ENCODE measurements around the gene SLC1A5.

SLC1A5 gene

DNA sequence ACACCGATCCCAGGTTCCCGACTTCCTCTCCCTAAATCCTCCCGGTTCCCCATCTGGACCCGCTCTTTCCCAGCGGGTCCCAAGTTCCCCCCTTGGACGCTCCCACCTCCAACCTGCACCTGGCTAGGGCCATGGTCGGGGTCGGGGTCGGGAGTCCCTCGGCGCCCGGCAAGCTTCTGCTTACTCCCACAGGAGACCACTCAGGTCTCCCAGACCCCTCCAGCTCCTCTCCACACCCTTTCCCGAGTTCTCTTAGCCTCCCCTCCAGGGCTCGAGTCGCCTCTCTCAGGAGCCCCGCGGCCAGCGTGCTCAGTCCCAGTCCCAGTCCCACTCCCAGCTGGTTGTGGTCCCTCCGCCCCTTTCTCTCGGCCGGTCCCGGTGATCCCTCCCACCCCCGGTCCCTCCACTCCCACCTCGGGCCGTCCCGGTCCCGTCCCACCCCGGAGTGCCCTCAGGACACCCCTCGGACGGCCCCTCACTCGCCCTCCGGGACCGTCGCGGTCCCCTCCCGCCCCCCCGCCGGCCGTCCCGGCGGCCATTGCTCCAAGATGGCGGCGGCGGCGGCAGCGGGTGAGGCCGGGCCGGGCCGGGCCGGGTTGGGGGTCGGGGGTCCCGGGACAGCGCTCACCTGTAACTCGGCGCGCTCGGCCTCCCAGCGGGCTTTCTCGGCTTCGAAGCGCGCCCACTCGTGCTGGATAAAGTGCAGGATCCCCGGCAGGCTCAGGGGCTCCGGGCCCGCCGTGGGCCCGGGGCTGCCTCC is 42.7 kb downstream of the SLC1A5 start, which contains the start of gene FKRP:
TSS of gene FKRP (plus strand) at position 537 of the 760 bp plus-strand sequence. CDS start 9,394 bp downstream, outside the sequence.
- DNase-seq (ENCODE audit: insufficient read length, low spot score) (no peak), FAIRE-seq (no peak)

DNA sequence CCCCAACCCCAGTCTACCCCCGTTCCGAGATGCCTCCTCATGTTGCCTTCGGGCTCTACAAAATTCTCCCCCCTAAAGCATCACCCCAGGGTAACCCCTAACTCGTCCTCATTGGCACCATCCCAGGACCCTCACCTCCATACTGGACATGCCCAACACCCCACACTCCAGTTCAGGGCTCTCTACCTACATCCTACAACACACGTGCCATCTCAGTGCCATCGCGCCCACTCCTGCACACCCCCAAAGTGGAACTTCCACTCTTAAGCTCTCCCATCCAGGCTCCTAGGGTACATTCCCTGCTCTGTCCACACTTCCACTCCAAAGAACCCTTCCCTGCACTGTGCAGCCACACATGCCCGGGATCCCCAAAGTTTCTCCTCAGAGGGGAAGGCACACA is 43.4 kb downstream of the SLC1A5 start:
- DNase-seq (ENCODE audit: insufficient read length, low spot score), result no peak
- no peak for FAIRE-seq

DNA sequence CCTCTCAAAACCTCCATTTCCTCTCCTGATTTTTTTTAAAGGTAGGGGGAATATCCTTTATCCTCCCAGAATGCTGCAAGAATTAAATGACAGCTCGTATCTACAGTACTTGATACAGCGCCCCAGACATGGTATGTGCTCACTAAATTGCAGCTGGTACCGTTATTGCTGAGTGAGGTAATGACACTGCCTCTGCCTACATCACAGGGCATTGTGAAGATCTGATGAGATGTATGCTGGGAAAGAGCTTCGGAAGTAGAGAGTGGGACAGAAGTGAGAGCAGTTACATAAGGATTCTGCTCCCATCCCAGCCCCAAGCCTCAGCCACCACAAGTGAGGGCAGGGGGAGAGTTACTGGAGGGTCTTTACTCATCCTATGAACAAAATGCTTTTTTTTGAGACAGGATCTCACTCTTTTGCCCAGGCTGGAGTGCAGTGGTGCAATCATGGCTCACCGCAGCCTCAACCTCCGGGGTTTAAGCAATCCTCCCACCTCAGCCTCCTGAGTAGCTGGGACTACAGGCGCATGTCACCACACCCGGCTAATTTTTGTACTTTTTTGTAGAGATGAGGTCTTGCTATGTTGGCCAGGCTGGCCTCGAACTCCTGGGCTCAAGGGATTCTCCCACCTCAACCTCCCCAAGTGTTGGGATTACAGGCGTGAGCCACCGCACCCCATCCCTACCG is 44.2 kb downstream of the SLC1A5 start:
- no peak for FAIRE-seq

DNA sequence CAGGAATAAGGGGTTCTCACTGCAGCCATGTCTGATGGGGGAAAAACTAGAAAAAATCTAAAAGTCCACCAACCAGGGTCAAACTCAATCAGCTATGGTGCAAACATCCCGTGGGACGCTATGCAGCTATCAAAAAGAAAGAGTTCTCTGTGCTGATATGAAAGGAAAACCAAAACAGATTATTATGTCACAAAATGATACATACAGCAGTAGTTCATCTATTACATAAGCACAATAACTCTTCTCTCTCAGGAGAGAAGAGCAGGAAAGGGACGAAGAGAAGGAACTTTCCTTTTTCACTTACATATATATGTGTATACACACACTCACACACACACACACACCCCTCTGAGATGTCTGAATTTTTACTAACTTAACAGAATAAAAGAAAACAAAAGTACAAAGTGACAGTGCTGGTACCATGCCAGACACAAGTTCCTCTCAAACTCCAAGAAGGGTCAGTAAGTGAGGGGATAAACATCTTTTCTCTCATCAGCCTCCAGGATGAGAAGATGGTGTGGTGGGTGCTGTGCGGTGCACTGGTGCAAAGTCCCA is 45.4 kb downstream of the SLC1A5 start:
- DNase-seq (ENCODE audit: insufficient read length, low spot score) (no peak), FAIRE-seq (peak; percentile 21)

More for the DNA sequence above, 44.2 kb downstream of the SLC1A5 start:
- DNase-seq (ENCODE audit: insufficient read length, low spot score), result no peak

DNA sequence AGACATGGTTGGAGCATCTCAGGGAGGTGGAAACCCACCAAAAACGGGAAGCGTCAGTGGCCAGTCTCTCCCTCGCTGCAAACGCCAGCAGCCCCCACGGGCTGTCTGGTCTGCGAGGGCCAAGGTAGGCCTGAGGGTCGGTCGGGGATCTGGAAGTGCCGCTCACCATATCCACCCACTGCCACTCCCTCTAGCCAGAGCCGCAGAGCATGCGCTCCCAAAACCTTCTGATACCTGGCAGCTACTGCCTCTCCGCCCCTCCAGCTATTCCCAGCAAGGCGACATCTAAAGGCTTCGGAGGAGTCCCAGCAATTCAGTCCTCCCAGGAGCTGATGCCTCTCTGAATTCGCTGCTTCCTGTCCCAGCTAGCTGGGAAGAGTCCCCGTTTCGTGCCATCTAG is 46.9 kb downstream of the SLC1A5 start:
- FAIRE-seq (no peak), DNase-seq (ENCODE audit: insufficient read length, low spot score) (no peak)

DNA sequence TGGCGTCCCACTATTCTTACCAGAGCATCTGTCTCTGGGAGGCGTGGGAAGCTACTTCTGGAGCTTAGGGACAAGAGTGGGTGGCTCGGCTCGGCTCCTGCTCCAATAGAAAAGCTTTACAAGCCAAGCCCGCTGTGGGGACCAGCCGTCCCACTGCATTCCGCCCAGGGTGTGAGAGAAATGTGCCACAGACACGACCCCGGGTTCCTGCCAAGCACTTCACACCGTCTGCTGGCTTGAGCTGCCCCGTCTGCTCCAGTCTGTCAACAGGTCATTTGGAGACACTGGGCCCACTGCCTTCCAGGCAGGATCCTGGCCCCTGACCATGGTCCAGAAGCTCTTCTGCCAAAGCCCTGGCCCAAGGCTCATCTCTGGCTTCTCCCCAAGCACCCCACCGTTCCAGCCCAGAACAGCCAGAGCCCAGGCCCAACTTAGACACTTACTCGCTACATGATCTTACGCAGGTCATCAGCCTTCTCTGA is 49.1 kb downstream of the SLC1A5 start:
- no peak for DNase-seq (ENCODE audit: insufficient read length, low spot score)
- no peak for FAIRE-seq

DNA sequence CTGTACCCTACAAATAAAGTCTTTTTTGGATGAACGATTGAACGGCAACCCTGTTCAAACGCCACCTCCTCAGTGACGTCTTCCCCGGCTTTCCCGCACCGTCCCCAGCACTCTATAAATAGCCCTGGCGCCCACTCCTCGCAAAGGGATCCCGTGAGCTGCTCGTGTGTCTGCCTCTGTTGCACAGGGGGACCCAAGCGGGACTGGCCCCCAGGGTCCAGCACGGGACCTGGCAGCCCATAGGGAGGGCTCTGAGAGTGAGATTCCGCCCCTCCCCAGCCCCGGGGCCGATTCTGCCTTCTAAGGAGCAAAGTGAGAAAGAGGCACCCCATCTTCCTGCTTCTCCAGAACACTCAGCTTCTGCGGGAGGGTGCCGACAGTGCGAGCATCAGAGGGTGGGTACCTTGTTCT is 50.6 kb downstream of the SLC1A5 start:
- FAIRE-seq (no peak), DNase-seq (ENCODE audit: insufficient read length, low spot score) (no peak)

DNA sequence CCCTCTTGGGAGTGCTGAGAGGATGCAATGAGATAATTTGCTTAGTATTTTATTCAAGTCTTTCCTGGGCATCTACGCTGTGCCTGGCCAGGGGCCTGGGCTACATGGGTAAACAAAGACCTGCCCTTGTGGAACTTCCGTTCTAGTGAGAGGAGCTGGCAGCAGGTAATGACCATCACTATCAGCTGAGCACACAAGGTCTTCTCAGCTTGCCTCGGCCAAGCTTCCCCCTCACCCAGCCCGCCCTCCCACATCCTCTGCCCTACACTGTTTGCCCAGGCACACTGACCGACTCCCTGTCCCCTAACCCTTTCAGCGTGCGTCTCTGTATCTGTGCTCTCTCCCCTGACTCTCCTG is 51.1 kb downstream of the SLC1A5 start:
- no peak for DNase-seq (ENCODE audit: insufficient read length, low spot score)
- FAIRE-seq, result no peak

DNA sequence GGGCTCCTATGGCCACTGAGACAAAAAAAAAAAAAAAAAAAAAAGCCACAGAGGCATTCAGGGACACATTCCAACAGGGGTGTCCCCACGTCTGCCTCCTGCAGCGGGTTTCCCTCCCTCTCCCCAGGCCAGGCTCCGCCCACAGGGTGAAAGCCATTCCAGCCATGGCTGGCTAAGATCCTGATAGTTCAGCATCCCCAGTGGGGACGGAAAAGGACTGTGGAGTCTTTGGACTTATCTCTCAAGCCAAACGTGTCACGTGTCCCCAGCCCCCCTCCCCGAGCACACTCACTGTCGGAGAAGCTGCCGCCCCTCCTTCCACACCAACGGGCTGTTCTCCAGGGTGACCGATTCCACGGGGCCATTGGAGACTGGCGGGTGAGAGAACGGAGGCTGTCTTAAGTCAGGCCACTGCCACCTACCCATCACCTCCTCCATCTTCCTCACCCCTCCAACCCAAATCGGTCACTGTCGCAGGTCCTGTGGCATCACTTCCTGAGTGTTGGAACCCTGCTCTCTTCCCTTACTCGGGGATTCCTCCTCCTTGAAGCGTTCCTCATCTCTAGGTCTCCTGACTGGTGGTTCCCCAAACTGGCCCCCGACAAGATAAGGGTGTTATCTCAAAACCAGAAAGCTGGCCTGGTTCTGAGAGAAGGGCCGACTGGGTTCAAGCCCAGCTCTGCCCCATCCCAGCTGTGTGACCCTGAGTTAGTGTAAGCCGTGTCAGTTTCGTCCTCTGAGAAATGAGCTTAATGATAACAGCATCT is 51.7 kb downstream of the SLC1A5 start:
- DNase-seq (ENCODE audit: insufficient read length, low spot score) (no peak), FAIRE-seq (no peak)

DNA sequence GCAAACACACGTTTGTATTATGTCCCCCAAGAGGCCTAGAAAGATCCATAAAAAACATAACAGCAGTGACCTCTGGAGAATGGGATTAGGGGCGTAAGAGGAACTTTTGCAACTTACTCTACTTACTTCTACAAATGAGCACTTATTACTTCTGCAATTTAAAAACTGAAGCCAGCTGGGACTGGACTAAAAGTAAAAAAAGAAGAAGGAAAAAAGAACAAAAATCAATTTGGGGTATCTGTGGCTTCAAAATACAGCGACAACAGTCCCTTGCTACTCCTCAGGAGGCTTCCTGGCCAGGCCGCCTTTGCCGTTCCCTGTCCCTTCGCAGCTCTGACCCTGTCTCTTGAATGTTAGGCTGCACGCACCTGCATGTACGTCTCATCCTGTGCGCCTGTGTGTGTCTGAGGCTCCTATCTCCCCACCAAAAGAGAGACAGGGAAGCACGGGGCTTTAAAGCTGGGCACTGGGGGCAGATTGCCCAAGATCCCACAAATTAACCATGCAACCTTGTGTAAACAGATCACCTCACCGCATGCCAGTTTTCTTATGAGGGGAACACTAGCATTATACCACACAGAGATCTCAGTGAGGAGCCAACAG is 54.6 kb downstream of the SLC1A5 start:
- FAIRE-seq (no peak), DNase-seq (ENCODE audit: insufficient read length, low spot score) (no peak)

DNA sequence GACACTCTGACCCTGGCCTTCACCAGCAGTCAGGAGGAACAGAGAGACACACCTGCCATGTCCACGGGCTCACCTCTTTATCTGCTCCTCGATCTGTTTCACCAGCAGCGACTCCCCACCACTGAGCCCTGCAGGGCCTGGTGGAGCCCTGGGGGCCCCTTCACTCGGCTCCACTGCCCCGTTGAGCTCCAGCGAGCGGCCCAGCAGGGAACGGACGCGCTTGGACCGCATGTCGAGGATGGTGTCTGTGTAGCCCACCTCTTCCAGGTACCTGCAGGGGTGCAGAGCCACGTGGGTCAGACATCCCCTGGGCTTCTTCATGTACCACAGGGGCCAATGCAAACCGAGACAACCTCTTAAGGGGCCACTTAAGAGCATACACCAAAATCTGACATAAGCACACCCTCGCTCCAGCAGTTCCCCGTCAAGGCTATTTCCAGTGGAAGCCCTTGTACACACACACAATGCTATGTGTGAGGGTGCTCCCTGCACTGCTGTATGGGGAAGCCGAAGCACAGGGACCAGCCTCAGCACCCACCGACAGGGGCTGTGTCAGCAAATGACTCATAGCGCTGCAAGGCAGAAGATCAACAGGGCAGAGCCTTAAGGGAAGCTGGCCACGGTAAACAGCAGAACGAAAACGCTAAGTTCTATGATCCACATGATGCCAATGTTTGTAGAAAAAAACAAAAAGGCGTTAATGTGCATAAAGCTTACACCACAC is 55.3 kb downstream of the SLC1A5 start:
- FAIRE-seq (no peak), DNase-seq (ENCODE audit: insufficient read length, low spot score) (no peak)

DNA sequence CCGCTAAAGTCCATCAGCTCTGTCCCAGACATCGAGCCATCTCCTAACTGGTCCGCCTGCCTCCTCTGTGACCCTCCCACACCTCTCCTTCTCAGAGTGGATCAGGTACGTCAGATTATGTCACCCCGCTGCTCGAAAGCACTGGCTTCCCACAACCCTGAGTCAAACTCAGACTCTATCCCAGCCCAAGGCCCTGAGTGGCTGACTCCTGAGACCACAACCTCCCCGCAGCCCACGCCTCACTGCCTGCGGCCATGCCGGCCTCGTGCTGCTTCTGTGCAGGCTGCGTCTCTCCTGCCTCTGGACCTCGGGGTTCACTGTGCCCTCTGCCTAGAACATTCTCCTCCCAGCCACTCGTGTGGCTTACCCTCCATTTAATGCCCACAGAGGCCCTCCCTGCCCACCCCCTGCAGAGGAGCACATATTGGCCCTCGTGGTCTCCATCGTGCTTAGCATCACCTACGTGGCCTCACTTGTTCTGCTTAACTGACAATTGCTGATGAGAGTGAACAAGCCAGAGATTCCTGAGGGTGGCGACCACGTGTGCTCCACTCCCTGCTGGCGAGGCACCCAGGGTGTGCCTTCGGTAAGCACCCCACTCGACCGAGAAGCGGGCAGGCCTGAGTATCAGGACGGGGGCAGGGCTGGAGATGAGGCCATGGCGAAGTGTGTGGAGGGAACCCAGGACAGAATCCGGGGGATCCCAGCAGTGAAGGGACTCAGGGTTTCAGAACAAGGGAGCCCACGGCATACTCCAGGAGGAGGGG is 56.0 kb downstream of the SLC1A5 start:
- FAIRE-seq (no peak), DNase-seq (ENCODE audit: insufficient read length, low spot score) (no peak)

DNA sequence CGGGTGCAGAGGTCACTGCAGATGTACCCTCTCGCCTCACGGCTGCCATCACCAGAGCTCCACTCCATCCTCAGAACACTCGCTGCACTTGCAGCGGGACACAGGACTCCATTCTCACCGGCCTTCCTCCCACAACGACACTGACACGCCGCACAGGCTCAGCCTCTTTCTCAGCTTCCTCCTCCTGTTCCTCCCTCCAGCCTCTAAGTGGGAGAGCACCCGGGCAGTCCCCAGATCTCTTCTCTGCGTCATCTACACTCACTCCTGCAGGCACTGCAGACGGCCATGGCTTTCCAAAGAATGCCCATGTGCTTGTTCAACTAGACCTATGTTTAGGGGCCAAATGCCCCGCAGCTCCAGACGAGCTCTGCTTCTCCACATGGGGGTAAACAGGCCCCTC is 56.8 kb downstream of the SLC1A5 start:
- no peak for DNase-seq (ENCODE audit: insufficient read length, low spot score)
- FAIRE-seq, result no peak

DNA sequence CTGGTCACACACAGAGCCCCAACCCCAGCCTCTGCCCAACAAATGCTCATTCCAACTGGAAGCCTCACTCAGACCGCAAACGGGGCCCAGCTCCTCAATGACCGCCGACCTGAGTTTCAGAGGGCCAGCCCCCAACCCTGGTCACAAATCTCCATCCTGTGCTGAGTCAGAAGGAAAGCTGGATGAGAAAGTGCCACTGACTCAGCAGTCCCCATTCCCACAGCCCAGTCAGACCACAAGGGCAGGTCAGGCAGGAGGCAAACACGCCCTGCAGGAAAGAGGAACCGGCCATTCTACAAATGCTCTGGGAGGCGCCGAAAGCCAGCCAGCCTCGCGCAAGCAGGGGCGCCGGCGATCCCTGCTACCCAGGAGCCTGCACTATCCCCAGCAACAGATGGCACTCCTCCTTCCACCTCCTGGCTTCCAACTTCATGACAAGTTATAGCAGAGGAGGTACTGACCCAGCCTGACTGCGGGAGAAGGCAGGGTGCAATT is 57.3 kb downstream of the SLC1A5 start:
- no peak for FAIRE-seq
- no peak for DNase-seq (ENCODE audit: insufficient read length, low spot score)

DNA sequence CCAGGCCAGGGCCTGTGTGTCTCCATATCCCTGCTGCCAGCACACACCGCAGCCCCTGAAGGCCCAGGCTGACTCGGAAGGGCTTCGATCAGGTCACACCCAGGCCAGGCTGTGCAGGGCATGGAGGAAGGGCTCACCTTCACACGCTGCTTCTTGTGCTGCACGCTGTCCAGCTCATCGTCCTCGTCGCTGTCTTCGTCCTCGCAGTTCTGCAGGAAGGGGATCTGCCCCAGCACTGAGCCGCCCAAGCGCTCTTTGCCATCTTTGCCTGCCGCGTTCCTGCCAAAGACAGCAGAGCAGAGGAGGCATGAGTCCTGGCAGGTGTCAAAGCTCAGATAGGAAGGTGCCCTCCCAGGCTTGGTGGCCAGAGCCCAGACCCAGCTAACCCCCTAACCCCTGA is 57.8 kb downstream of the SLC1A5 start:
- DNase-seq (ENCODE audit: insufficient read length, low spot score) (no peak), FAIRE-seq (no peak)

DNA sequence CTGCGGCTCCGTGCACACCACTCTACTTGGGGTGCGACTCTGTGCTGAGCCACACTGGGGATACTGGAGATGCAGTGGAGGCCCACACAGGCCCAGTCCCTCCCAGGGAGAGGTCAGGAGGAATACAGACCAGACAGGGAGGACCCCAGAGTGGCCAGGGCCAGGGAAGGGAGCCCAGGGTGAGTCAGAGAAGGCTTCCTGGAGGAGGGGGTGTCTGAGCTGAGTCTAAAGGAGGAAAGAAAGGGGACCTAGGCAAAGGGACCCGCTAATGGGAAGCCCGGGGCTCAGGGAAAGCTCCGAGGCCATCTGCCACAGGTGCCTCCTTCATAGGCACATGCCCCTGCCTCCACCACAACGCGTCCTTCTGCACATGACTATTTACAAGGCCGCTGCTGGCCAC is 58.2 kb downstream of the SLC1A5 start:
- no peak for DNase-seq (ENCODE audit: insufficient read length, low spot score)
- FAIRE-seq, result no peak

DNA sequence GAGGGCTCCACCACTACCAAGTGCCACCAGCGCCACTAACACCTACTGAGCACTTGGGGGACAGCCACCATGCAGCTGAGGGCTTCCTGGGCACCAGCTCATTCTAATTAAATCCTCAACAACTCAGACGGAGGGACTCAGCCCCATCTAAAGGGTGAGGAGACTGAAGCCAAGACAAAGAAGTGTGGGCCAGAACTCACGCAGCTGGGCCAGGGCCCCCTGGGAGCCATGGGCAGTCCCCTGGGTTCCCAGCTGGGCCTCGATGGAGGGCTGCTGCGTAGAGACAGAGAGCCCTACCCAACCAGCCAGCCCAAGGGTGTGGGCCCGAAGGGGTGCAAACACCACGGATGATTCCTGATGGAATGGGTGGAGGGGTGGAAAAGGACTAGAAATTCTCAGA is 58.7 kb downstream of the SLC1A5 start:
- FAIRE-seq, result no peak
- no peak for DNase-seq (ENCODE audit: insufficient read length, low spot score)

DNA sequence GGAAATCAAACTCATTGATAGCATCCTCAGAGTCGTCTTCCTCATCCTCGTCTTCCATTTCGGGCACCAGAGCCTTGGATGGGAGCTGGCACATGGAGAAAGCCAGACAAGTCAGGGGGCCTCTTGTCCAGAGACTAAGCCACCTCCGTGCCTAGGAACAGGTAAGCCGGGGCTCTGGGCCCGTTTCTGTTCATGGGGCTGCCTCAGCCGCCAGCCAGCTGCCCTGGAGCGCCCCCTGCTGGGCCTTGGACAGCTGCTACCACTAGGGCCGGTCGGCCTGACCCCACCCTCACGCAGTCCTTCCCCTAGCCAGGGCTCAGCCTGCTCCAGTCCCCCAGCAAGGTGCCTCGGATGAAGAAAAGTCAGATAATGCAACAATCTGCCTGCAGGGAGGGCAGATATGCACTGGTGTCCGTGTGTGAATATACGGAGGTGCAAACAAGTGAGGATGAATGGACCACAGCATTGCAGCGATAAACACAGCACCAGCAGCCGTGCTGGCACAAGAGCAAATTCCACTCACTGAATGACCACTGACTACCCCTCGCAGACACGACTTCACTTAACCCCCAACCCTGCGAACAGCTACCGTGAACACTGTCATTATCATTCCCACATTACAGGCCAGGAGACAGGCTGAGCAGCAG is 59.6 kb downstream of the SLC1A5 start:
- DNase-seq (ENCODE audit: insufficient read length, low spot score) (peak; percentile 95), FAIRE-seq (peak; percentile 94)

DNA sequence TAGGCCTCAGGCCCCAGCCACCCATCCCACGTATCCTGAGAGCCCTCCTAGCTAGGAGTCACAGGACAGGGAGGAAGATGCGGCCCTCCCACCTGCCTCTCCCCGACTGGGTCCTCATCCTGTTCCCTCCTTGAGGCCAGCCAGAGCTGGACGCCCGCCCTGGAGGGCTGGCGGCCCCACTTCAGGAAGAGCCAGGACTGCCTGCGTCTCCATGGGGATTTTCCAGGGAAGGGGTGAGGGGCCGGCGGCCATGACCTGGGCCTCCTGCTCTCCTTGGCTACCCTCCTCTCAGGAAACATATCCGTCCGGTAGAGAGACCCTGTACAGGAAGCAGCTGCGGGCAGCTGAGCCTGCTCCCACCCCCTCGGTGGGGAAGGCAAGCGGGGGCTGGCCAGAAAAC is 60.2 kb downstream of the SLC1A5 start:
- FAIRE-seq, result no peak

More for the DNA sequence above, 60.2 kb downstream of the SLC1A5 start:
- no peak for DNase-seq (ENCODE audit: insufficient read length, low spot score)
